Thoracic aorta (tissue), 2 donors: ENCODE data around the gene TENM4. TPM values are rescaled to one million over a fixed set of nuclear protein-coding genes. Genes with fewer than 3 reads are reported as not detected.

ENCODE experiments used
- ATAC-seq: fragments of 150-250 bp; one replicate; pipeline ENCODE4 v1.8.0; 2017; ENCODE audit warnings: low read depth; ENCODE audit not compliant: insufficient number of reproducible peaks, low FRiP score
- DNase-seq: peaks from one replicate; pipeline ENCODE4 v3.0.0-alpha.2; 2020; ENCODE audit warnings: low spot score
- H3K27ac ChIP-seq, 2 donors: fragments of 200-600 bp; sonication (generic); 1 replicate in 1 of 2; 2 replicates in 1 of 2; pipeline ENCODE4 v1.5.1; 2016; ENCODE audit warnings: mild to moderate bottlenecking in 2 of 2, moderate library complexity in 2 of 2
- H3K27me3 ChIP-seq: fragments of 200-600 bp; sonication (generic); replicated peaks from 2 replicates; pipeline ENCODE4 v1.6.0; 2016; ENCODE audit warnings: mild to moderate bottlenecking; ENCODE audit not compliant: insufficient read depth
- H3K36me3 ChIP-seq: fragments of 200-600 bp; sonication (generic); one replicate; pipeline ENCODE4 v1.5.1; 2016
- H3K4me1 ChIP-seq, 2 donors: fragments of 200-600 bp; sonication (generic); 1 replicate in 1 of 2; 2 replicates in 1 of 2; pipeline versions ENCODE4 v1.5.1 to v1.6.0; 2016; ENCODE audit warnings: low read depth in 2 of 2, mild to moderate bottlenecking in 1 of 2; ENCODE audit not compliant: control insufficient read depth in 1 of 2
- H3K4me3 ChIP-seq: fragments of 200-600 bp; sonication (generic); 2 replicates; pipeline ENCODE4 v1.5.1; 2016; ENCODE audit warnings: mild to moderate bottlenecking
- H3K9me3 ChIP-seq: fragments of 200-600 bp; sonication (generic); 2 replicates; pipeline ENCODE4 v1.5.1; 2016
- CTCF ChIP-seq: fragments of 200-600 bp; sonication (generic); IDR thresholded peaks from one replicate; pipeline ENCODE4 v1.5.1; 2019; ENCODE audit warnings: antibody characterized with exemption
- total RNA-seq, 2 donors: library from RNA; depleted of rRNA; stranded (reverse); fragments of >200 nt; gene quantifications; one replicate each; pipeline versions ENCODE4 v1.1.0 to v1.2.3, GENCODE V29; 2016

TENM4 gene
- total RNA-seq, 2 donors from 2014 or later: 6.1 to 13.3 TPM

DNA sequence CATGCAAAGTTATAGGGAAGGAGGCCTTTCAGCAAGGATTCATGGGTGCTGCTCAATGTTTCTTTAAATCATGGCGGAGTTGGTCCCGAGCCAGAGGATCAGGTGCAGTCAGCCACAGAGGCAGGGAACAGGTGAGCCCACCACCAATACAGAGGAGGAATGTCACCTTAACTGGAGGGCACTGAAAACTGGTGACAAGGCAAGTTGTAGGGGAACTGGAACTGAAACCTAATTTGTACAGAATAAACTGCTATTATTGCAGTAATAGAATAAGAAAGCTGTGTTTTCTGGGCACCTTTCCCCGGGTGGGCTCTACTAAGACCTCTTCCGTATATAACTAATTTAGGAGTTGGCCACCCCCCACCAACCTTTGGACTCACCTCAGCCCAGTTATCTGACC is 570.2 kb downstream of the TENM4 start:
- Histone ChIP-seq H3K4me3 (no peak overlapping the region), H3K36me3 (no peaks in the 10 kb centered on the region), H3K4me1 (no peaks in the 10 kb centered on the region), H3K27me3 (no peaks in the 10 kb centered on the region), H3K9me3 (no peaks in the 10 kb centered on the region), H3K27ac (no peak overlapping the region)
- ATAC-seq: no peak
- TF ChIP-seq CTCF: no peak
- DNase-seq: no peak

DNA sequence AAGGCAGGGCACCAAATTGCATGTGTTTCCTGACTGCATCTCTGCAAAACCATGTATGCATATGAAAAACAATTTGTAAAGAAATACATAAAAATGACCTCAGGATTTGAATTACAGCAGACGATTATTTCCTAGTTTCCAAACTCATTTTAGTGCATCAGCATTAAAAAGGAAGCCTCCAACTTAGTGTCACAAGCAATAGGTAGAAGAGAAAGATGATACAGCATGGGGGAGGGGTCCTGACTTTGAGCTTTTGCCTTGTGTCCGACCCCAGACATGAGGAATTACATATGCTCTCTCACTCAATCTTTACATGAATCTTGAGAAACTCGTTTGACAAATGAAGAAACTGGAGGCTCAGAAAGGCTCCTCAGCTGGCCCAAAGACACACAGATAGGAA is 571.5 kb downstream of the TENM4 start:
- no peaks in the 10 kb centered on the region for H3K4me1 ChIP-seq
- DNase-seq (no peak), ATAC-seq (no peak)
- no peak overlapping the region for H3K27ac ChIP-seq
- no peak overlapping the region for H3K4me3 ChIP-seq
- H3K36me3 ChIP-seq: no peaks in the 10 kb centered on the region
- no peak for TF ChIP-seq CTCF
- H3K27me3 ChIP-seq: no peaks in the 10 kb centered on the region
- no peaks in the 10 kb centered on the region for H3K9me3 ChIP-seq

- H3K27me3 ChIP-seq: no peaks in the 10 kb centered on the region
- DNase-seq (no peak), ATAC-seq (no peak)
- no peaks in the 10 kb centered on the region for H3K4me1 ChIP-seq
- no peak overlapping the region for H3K4me3 ChIP-seq
- H3K27ac ChIP-seq: no peak overlapping the region
- no peak for TF ChIP-seq CTCF
- H3K9me3 ChIP-seq: no peaks in the 10 kb centered on the region
- no peaks in the 10 kb centered on the region for H3K36me3 ChIP-seq
These were observed 572.3 kb downstream of the TENM4 start for GRCh38 chr11:78868563-78868962.

DNA sequence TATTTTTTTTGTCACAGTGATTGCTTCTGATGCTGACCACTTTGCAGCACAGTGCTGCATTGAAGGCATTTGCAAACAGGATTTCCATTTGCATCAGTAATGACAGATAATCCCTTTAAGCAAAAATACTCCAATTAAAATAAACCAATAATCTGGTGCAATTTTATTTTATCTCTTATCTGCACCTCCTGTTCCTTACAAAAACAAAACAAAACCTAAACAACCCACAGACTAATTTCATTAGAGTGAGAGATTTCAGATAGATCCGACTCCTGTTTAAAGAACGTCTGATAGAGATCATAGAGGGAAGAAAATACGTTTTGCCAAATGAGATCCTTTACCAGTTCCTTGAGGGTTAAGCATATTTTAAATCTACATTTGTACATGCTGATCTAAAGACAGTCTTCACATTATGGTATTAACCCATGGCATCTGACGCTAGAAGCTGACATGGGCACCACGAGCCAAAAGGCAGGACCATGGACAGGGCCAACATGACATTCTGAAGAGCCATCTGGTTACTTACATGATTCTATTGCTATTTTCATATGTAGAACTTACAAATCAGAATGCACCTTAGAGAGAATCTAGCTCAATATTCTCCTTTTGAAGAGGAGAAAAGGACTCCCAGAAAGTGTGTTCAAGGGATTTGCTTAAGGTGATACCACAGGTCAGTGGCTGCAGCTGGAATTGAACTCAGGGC is 580.0 kb downstream of the TENM4 start:
- ATAC-seq: no peak
- H3K27me3 ChIP-seq: no peaks in the 10 kb centered on the region
- no peaks in the 10 kb centered on the region for H3K9me3 ChIP-seq
- DNase-seq: no peak
- no peak overlapping the region for H3K27ac ChIP-seq
- H3K4me1 ChIP-seq: no peaks in the 10 kb centered on the region
- no peak overlapping the region for H3K4me3 ChIP-seq
- TF ChIP-seq CTCF: no peak
- H3K36me3 ChIP-seq: no peaks in the 10 kb centered on the region

GRCh38 chr11:78857688-78858087 is 583.1 kb downstream of the TENM4 start:
- H3K27ac ChIP-seq: no peak overlapping the region
- ATAC-seq (no peak), DNase-seq (no peak)
- H3K36me3 ChIP-seq: no peaks in the 10 kb centered on the region
- H3K27me3 ChIP-seq: no peaks in the 10 kb centered on the region
- no peak for TF ChIP-seq CTCF
- no peak overlapping the region for H3K4me3 ChIP-seq
- H3K9me3 ChIP-seq: no peaks in the 10 kb centered on the region
- no peaks in the 10 kb centered on the region for H3K4me1 ChIP-seq
